ENCODE measurements around the gene TXNDC16.

Gene TXNDC16

DNA sequence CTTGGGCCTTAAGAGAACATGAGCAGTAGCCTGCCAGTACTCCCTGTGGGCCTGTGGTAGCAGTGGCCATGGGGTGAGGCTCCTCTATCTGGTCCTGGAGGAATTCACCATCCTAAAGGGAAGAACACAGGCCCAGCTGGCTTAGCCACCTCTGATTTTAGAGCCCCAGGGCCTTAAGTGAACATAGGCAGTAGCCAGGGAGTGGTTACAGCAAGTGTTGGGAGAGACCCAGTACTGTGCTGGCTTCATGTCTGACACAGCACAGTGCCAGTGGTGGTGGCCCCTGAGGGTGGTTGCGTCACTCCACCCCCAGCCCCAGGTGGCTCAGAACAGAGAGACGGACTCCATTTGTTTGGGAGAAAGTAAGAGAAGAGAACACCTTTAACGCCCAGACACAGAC lies 105.1 kb downstream of the TXNDC16 start:
- peaks cover 3% of the 10 kb centered on the region for H3K27me3 ChIP-seq (ENCODE audit: insufficient read depth, poor library complexity, severe bottlenecking)
- H3K4me3 ChIP-seq (ENCODE audit: severe bottlenecking): no peak overlapping the region
- H3K36me3 ChIP-seq (ENCODE audit: low read depth): no peaks in the 10 kb centered on the region
- no peak for TF ChIP-seq CTCF (IDR thresholded peaks at IDR 0.05; ENCODE audit: poor library complexity, severe bottlenecking)
- no peaks in the 10 kb centered on the region for H3K4me1 ChIP-seq (ENCODE audit: insufficient read depth, poor library complexity, severe bottlenecking)
- H3K27ac ChIP-seq (ENCODE audit: poor library complexity, severe bottlenecking): no peak overlapping the region
- DNase-seq (ENCODE audit: low spot score): no peak
- ATAC-seq (ENCODE audit: low read depth): no peak
- H3K9me3 ChIP-seq (ENCODE audit: severe bottlenecking): no peaks in the 10 kb centered on the region

GRCh38 chr14:52446355-52446754 lies 106.0 kb downstream of the TXNDC16 start:
- H3K36me3 ChIP-seq (ENCODE audit: low read depth): no peaks in the 10 kb centered on the region
- DNase-seq (ENCODE audit: low spot score) (no peak), ATAC-seq (ENCODE audit: low read depth) (no peak)
- H3K27ac ChIP-seq (ENCODE audit: poor library complexity, severe bottlenecking): no peak overlapping the region
- no peaks in the 10 kb centered on the region for H3K4me1 ChIP-seq (ENCODE audit: insufficient read depth, poor library complexity, severe bottlenecking)
- no peak for TF ChIP-seq CTCF (IDR thresholded peaks at IDR 0.05; ENCODE audit: poor library complexity, severe bottlenecking)
- H3K4me3 ChIP-seq (ENCODE audit: severe bottlenecking): no peak overlapping the region
- no peaks in the 10 kb centered on the region for H3K9me3 ChIP-seq (ENCODE audit: severe bottlenecking)
- H3K27me3 ChIP-seq (ENCODE audit: insufficient read depth, poor library complexity, severe bottlenecking): peaks cover 3% of the 10 kb centered on the region

GRCh38 chr14:52443506-52443905 lies 108.8 kb downstream of the TXNDC16 start:
- no peak overlapping the region for H3K4me3 ChIP-seq (ENCODE audit: severe bottlenecking)
- no peak for TF ChIP-seq CTCF (IDR thresholded peaks at IDR 0.05; ENCODE audit: poor library complexity, severe bottlenecking)
- H3K4me1 ChIP-seq (ENCODE audit: insufficient read depth, poor library complexity, severe bottlenecking): no peaks in the 10 kb centered on the region
- no peaks in the 10 kb centered on the region; the same call in 1 of the 2 replicates for H3K36me3 ChIP-seq (ENCODE audit: low read depth)
- ATAC-seq (ENCODE audit: low read depth) (no peak), DNase-seq (ENCODE audit: low spot score) (no peak)
- H3K27me3 ChIP-seq (ENCODE audit: insufficient read depth, poor library complexity, severe bottlenecking): no peaks in the 10 kb centered on the region
- no peak overlapping the region for H3K27ac ChIP-seq (ENCODE audit: poor library complexity, severe bottlenecking)
- no peaks in the 10 kb centered on the region for H3K9me3 ChIP-seq (ENCODE audit: severe bottlenecking)

DNA sequence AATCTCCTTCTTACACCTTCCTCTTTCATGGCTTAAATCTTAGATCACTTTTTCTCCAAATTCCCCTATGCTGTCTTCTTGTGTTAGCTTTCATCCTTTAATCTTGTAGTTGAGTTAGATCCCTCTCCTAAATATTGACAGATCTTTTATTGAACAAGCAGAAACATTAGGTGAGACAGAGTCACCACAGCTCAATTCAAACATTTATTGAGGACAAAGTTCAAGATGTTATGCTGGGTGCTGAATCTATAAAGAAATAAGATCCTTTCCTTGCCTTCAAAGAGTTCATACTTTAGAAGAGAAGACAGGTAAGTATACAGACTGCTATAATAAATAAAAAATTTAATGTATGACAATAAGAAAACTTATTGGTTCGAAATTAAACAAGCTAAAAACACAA lies 109.7 kb downstream of the TXNDC16 start:
- no peak overlapping the region for H3K27ac ChIP-seq (ENCODE audit: poor library complexity, severe bottlenecking)
- no peak overlapping the region for H3K4me3 ChIP-seq (ENCODE audit: severe bottlenecking)
- H3K36me3 ChIP-seq (ENCODE audit: low read depth): no peaks in the 10 kb centered on the region; the same call in 1 of the 2 replicates
- no peaks in the 10 kb centered on the region for H3K9me3 ChIP-seq (ENCODE audit: severe bottlenecking)
- ATAC-seq (ENCODE audit: low read depth) (no peak), DNase-seq (ENCODE audit: low spot score) (no peak)
- H3K27me3 ChIP-seq (ENCODE audit: insufficient read depth, poor library complexity, severe bottlenecking): no peaks in the 10 kb centered on the region
- no peaks in the 10 kb centered on the region for H3K4me1 ChIP-seq (ENCODE audit: insufficient read depth, poor library complexity, severe bottlenecking)
- no peak for TF ChIP-seq CTCF (IDR thresholded peaks at IDR 0.05; ENCODE audit: poor library complexity, severe bottlenecking)

DNA sequence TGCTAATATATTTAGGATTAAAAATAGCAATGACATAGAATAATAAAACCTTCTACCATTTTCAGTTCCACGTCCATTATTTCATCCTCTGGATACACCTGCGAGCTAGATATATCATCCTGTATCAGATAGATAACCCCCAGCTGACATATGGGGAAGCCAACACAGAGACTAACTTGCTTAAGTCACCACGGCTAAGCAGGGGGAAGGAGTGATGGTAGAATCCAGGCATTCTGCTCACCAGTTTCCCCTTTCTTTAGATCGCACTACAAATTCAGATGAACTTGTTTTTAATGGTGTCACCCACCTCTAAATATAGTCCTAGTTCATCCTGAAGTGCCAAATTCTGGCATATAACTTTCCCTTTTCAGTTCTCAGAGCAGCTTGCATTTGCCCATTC lies 110.1 kb downstream of the TXNDC16 start:
- Histone ChIP-seq H3K4me3 (ENCODE audit: severe bottlenecking) (no peak overlapping the region), H3K9me3 (ENCODE audit: severe bottlenecking) (no peaks in the 10 kb centered on the region), H3K4me1 (ENCODE audit: insufficient read depth, poor library complexity, severe bottlenecking) (no peaks in the 10 kb centered on the region), H3K27me3 (ENCODE audit: insufficient read depth, poor library complexity, severe bottlenecking) (no peaks in the 10 kb centered on the region), H3K36me3 (ENCODE audit: low read depth) (no peaks in the 10 kb centered on the region; the same call in 1 of the 2 replicates), H3K27ac (ENCODE audit: poor library complexity, severe bottlenecking) (no peak overlapping the region)
- ATAC-seq (ENCODE audit: low read depth) (no peak), DNase-seq (ENCODE audit: low spot score) (no peak)
- no peak for TF ChIP-seq CTCF (IDR thresholded peaks at IDR 0.05; ENCODE audit: poor library complexity, severe bottlenecking)
